ENCODE data around the gene DNMT3A. TPM values are rescaled to one million over a fixed set of nuclear protein-coding genes. Genes with fewer than 3 reads are reported as not detected.
A peak's percentile ranks its signal among the peaks of the same experiment; 100 is the strongest.

Gene DNMT3A
- total and polyA plus RNA-seq, 2 experiments from 2014 or later = 47.2 to 80.4 TPM

GRCh38 chr2:25343187-25343825, 1.6 kb upstream of the DNMT3A start:
- peaks cover 20% of the 10 kb centered on the region for H3K4me1 Mint-ChIP-seq
- Histone ChIP-seq H2AFZ (no peak overlapping the region), H3K4me2 (peak overlapping the region; percentile 91), H3K4me1 (ENCODE audit: insufficient read depth) (peaks cover 6% of the 10 kb centered on the region; the same call in 1 of the 2 replicates), H3K27ac (ENCODE audit: low read depth) (no peak overlapping the region), H3K27me3 (ENCODE audit: insufficient read depth) (peaks cover 18% of the 10 kb centered on the region), H3K4me3 (no peak overlapping the region), H4K20me1 (replicated peaks; ENCODE audit: insufficient read depth) (no peaks in the 10 kb centered on the region), H3F3A (replicated peaks; ENCODE audit: low read depth) (peaks cover 13% of the 10 kb centered on the region; the same call in 1 of the 2 replicates), H3K36me3 (ENCODE audit: insufficient read depth) (no peaks in the 10 kb centered on the region), H3K9me2 (ENCODE audit: insufficient read depth) (no peaks in the 10 kb centered on the region), H3K79me2 (replicated peaks; ENCODE audit: insufficient read depth) (no peaks in the 10 kb centered on the region)
- TF ChIP-seq ZNF114 (CRISPR knock-in tag; IDR thresholded peaks at IDR 0.05) = no peak
- TF ChIP-seq REST (IDR thresholded peaks at IDR 0.05; ENCODE audit: unreplicated experiment) = peak; percentile 63
- H3K27me3 Mint-ChIP-seq (ENCODE audit: insufficient read depth, low read depth, poor library complexity) = peaks cover 20% of the 10 kb centered on the region
- no peak for DNase-seq (ENCODE audit: low spot score)
- H3K36me3 Mint-ChIP-seq (ENCODE audit: low read depth) = no peaks in the 10 kb centered on the region
- H3K27ac Mint-ChIP-seq = no peak overlapping the region
- peak overlapping the region; percentile 67 for H3K4me3 Mint-ChIP-seq
- H3K9me3 Mint-ChIP-seq = no peaks in the 10 kb centered on the region
- no peak for ATAC-seq

GRCh38 chr2:25342372-25343186, 854 bp upstream of the DNMT3A start:
- peaks cover 27% of the 10 kb centered on the region for H3K4me1 Mint-ChIP-seq
- DNase-seq (ENCODE audit: low spot score) (peak; percentile 95), ATAC-seq (peak; percentile 86)
- Histone ChIP-seq H3K36me3 (ENCODE audit: insufficient read depth) (no peaks in the 10 kb centered on the region), H4K20me1 (replicated peaks; ENCODE audit: insufficient read depth) (no peaks in the 10 kb centered on the region), H3K9me2 (ENCODE audit: insufficient read depth) (no peaks in the 10 kb centered on the region), H3K4me2 (peak overlapping the region; percentile 91), H2AFZ (peak overlapping the region; percentile 90), H3K4me1 (ENCODE audit: insufficient read depth) (peaks cover 6% of the 10 kb centered on the region; the same call in 1 of the 2 replicates), H3K27ac (ENCODE audit: low read depth) (no peak overlapping the region), H3F3A (replicated peaks; ENCODE audit: low read depth) (peaks cover 13% of the 10 kb centered on the region; the same call in 1 of the 2 replicates), H3K4me3 (peak overlapping the region; percentile 65), H3K79me2 (replicated peaks; ENCODE audit: insufficient read depth) (no peaks in the 10 kb centered on the region), H3K27me3 (ENCODE audit: insufficient read depth) (peaks cover 18% of the 10 kb centered on the region)
- H3K27me3 Mint-ChIP-seq (ENCODE audit: insufficient read depth, low read depth, poor library complexity) = peaks cover 18% of the 10 kb centered on the region
- no peak overlapping the region for H3K27ac Mint-ChIP-seq
- H3K9me3 Mint-ChIP-seq = no peaks in the 10 kb centered on the region
- H3K4me3 Mint-ChIP-seq = peak overlapping the region; percentile 67
- H3K36me3 Mint-ChIP-seq (ENCODE audit: low read depth) = no peaks in the 10 kb centered on the region
- TF ChIP-seq JUNB (IDR thresholded peaks at IDR 0.05; ENCODE audit: unreplicated experiment) (no peak), CREB1 (CRISPR knock-in tag; IDR thresholded peaks at IDR 0.05; ENCODE audit: low read depth) (peak; percentile 48; the same call in 1 of the 2 replicates), ZNF462 (CRISPR knock-in tag; IDR thresholded peaks at IDR 0.05) (no peak), NANOG (IDR thresholded peaks at IDR 0.05; ENCODE audit: borderline replicate concordance) (no peak), EZH2 (IDR thresholded peaks at IDR 0.05; ENCODE audit: low read depth, unreplicated experiment) (no peak), ZNF114 (CRISPR knock-in tag; IDR thresholded peaks at IDR 0.05) (no peak), STAT1 (IDR thresholded peaks at IDR 0.05; ENCODE audit: unreplicated experiment) (no peak)

Data from GM23338 (cell line).